Kidney (tissue), 14 donors: Measurements from ENCODE around the gene MACROD2. TPM values are rescaled to one million over a fixed set of nuclear protein-coding genes. Genes with fewer than 3 reads are reported as not detected.

Experiments used
- DNase-seq, 5 donors: peaks; one replicate each; pipeline ENCODE4 v3.0.0-alpha.2; 2013 to 2020
- FAIRE-seq: peaks from 2 replicates; lab custom pipeline; 2012; peaks lifted over from hg19 to GRCh38; lab: Jason Lieb, UNC
- H3K27ac ChIP-seq, 2 donors: one replicate each; pipeline ENCODE4 v1.7.0; 2013; ENCODE audit warnings: low read depth in 2 of 2, low read length in 2 of 2, inconsistent platforms in 1 of 2
- H3K27me3 ChIP-seq: one replicate; pipeline ENCODE4 v1.7.1; 2013; ENCODE audit warnings: low read length, inconsistent platforms; ENCODE audit not compliant: control insufficient read depth, insufficient read depth
- H3K36me3 ChIP-seq, 3 donors: one replicate each; pipeline versions ENCODE4 v1.7.0 to v1.7.1; 2013; ENCODE audit warnings: low read length in 3 of 3, control low read depth in 1 of 3, inconsistent platforms in 1 of 3; ENCODE audit not compliant: insufficient read depth in 3 of 3, control insufficient read depth in 2 of 3
- H3K4me1 ChIP-seq, 3 donors: one replicate each; pipeline versions ENCODE4 v1.7.0 to v1.7.1; 2013; ENCODE audit warnings: low read length in 3 of 3, inconsistent platforms in 1 of 3, low read depth in 1 of 3; ENCODE audit not compliant: control insufficient read depth in 2 of 3, insufficient read depth in 2 of 3
- H3K4me3 ChIP-seq, 3 donors: one replicate each; pipeline versions ENCODE4 v1.7.0 to v1.8.1; 2013; ENCODE audit warnings: low read length in 3 of 3, control low read depth in 1 of 3, inconsistent platforms in 1 of 3
- H3K9ac ChIP-seq, 3 donors: one replicate each; pipeline versions ENCODE4 v1.7.0 to v1.7.1; 2013; ENCODE audit warnings: low read length in 3 of 3, control low read depth in 1 of 3, inconsistent platforms in 1 of 3
- H3K9me3 ChIP-seq, 3 donors: one replicate each; pipeline versions ENCODE4 v1.7.0 to v1.7.1; 2013; ENCODE audit warnings: low read length in 3 of 3, control low read depth in 1 of 3, inconsistent platforms in 1 of 3; ENCODE audit not compliant: control insufficient read depth in 2 of 3, insufficient read depth in 1 of 3
- intact Hi-C: fragments of 100-400 bp; cut with DNase I; formaldehyde crosslinking; loops from one replicate; pipeline ENCODE4 v1.11.1; 2022
- polyA plus RNA-seq: library from polyadenylated mRNA; stranded (reverse); fragments of 350-450 nt; fragmentation: Illumina TruSeq; extraction: RNeasy Lipid Tissue Mini Kit (QIAGEN cat#74804); gene quantifications from one replicate; pipeline ENCODE4 v1.2.3, GENCODE V29; 2014; ENCODE audit warnings: low read depth, low replicate concordance; ENCODE audit not compliant: insufficient read depth
- total RNA-seq: library from RNA; stranded (reverse); fragmentation: NEBNext Ultra II Directional; extraction: Animal tissue kit (Norgen Biotek cat#: 25700); gene quantifications from one replicate; pipeline ENCODE4 v1.2.1, GENCODE V29; 2021
- TF ChIP-seq, protein P1 (sequence below): IDR thresholded peaks from 3 replicates; pipeline ENCODE4 v1.5.1; 2012; ENCODE audit warnings: mild to moderate bottlenecking, moderate library complexity, borderline replicate concordance; ENCODE audit not compliant: insufficient read depth; ENCODE audit errors: extremely low read depth
- donor health status: control.
- donor health status: control.
- donor health status: control.
- donor health status: control.
- donor health status: control.
- donor health status: DM: yes; HTN: yes; CAD: no.
- donor health status: Normal renal cell carcinoma (clear cell type).

The MACROD2 gene
- total and polyA plus RNA-seq, 2 donors from 2014 or later, result 3.0 to 10.0 TPM

DNA sequence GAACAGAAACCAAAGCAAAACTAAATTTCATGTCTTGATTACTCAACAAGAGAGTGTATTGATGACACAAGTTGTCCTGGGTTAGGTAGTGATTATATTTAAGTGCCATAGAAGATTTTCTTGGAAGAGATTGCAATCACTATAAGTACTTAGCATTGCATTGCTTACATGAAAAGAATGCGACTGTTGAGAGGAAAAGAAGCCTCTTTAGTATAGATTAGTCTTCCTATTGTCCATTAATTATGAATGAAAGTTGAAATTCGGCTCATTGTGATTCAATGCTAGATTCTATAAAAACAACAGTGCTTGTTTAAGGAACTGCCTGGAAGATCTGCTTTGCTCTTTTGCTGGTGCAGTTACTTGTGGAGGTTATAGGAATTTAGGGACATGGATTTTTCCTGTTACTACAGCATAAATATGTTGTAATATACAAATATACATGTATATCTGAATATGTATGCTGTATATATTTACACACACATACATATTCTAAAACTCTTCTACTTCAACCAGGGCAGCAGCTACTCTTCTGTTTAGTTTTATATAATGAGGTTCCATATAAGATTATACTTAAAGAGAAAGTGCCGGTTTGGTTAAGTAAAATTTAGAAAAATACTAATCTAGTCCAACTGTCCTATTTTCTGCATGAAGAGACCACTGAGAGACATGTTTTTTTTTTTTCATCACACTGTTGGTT, 1781.6 kb downstream of the MACROD2 start:
- Histone ChIP-seq H3K27ac (no peak overlapping the region), H3K4me1 (no peaks in the 10 kb centered on the region), H3K9ac (no peak overlapping the region), H3K36me3 (no peaks in the 10 kb centered on the region), H3K9me3 (no peaks in the 10 kb centered on the region), H3K4me3 (no peak overlapping the region), H3K27me3 (no peaks in the 10 kb centered on the region)
- no peak for DNase-seq
- TF ChIP-seq, protein P1, sequence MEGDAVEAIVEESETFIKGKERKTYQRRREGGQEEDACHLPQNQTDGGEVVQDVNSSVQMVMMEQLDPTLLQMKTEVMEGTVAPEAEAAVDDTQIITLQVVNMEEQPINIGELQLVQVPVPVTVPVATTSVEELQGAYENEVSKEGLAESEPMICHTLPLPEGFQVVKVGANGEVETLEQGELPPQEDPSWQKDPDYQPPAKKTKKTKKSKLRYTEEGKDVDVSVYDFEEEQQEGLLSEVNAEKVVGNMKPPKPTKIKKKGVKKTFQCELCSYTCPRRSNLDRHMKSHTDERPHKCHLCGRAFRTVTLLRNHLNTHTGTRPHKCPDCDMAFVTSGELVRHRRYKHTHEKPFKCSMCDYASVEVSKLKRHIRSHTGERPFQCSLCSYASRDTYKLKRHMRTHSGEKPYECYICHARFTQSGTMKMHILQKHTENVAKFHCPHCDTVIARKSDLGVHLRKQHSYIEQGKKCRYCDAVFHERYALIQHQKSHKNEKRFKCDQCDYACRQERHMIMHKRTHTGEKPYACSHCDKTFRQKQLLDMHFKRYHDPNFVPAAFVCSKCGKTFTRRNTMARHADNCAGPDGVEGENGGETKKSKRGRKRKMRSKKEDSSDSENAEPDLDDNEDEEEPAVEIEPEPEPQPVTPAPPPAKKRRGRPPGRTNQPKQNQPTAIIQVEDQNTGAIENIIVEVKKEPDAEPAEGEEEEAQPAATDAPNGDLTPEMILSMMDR, result no peak
- intact Hi-C loops, result no loop called here
- FAIRE-seq, result no peak

DNA sequence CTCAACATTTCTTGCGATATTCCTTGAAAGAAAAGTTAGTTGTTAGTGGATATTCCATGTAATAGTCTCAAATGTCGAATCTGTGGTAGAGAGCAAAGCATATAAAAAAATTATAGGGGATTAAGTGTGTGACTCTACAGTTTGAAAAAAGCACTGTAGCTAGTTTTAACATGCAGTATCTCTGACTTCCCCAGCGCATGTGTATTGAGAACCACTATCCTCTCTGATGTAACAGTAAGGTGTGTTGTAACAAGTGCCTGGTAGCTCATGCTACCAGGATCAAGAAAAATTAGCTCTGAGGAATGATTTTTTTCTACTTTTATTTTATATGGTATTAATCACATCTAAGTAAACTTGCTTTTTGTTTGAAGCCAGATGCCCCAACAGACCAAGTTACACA, 1788.7 kb downstream of the MACROD2 start:
- H3K36me3 ChIP-seq, result no peaks in the 10 kb centered on the region
- no peak overlapping the region for H3K4me3 ChIP-seq
- DNase-seq (no peak), FAIRE-seq (no peak)
- intact Hi-C loops, result no loop called here
- H3K9me3 ChIP-seq, result no peaks in the 10 kb centered on the region
- no peaks in the 10 kb centered on the region for H3K4me1 ChIP-seq
- H3K27me3 ChIP-seq, result no peaks in the 10 kb centered on the region
- H3K9ac ChIP-seq, result no peak overlapping the region
- TF ChIP-seq, protein P1, result no peak
- H3K27ac ChIP-seq, result no peak overlapping the region

DNA sequence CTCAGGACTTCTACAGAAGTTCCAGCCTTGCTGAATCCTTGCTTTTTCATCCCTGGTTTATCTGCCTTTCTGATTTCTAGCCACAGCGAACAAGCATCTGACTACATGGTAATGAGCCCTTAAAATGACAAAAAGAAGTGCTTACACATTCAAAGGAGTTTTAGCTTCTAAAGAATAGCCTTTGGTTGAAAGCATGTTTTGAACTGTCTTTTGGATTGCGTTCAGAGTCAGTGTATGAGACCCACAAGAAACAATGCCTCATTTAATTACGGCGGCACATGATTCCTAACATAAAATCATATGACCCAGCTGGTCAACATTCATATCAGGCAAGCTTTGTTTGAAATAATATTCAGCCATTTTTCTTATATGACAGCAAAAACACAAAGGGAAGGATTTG, 1793.8 kb downstream of the MACROD2 start:
- no peaks in the 10 kb centered on the region for H3K27me3 ChIP-seq
- no peaks in the 10 kb centered on the region for H3K9me3 ChIP-seq
- TF ChIP-seq, protein P1, result no peak
- no peak overlapping the region for H3K9ac ChIP-seq
- H3K27ac ChIP-seq, result no peak overlapping the region
- intact Hi-C loops, result no loop called here
- DNase-seq, result no peak
- FAIRE-seq, result no peak
- no peak overlapping the region for H3K4me3 ChIP-seq
- H3K4me1 ChIP-seq, result no peaks in the 10 kb centered on the region
- H3K36me3 ChIP-seq, result no peaks in the 10 kb centered on the region
